ENCODE results near the gene GPR62. TPM values are rescaled to one million over a fixed set of nuclear protein-coding genes. Genes with fewer than 3 reads are reported as not detected.

The GPR62 gene
- total RNA-seq, 2 experiments from 2014 or later: not detected

DNA sequence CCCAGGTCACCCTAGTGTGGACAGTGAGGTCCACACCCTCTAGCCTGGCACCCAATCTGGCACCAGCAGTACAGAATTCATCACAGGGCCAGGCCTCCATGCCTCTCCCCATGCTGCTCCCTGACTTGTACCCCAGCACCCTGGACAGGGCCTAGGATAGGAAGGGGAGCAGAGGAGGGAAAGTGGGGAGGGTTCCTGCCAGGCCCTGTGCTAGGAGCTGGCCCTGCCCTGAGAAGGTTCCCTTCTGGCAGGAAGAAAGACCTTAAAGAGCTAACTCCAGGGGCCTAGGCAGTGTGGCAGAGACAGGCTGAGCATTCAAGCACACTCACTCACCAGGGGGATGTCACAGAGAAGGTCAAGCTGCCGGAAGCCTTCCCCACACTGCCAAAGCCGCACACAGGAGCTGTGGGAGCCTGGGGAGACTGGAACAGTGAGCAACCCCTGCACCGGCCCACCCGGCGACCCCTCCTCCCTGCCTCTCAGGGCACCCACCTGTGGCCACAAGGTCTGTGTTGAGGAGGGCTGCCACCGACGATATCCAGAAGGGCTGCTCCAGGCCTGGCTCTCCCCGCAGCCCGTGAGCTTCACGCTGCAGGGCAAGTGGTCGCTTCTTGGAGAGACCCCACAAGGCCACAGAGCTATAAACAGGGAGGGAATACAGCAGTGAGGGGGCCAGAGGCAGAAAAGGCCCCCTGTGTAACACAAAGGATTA lies 20.9 kb upstream of the GPR62 start:
- Mint-ChIP-seq H3K27ac (no peak overlapping the region), H3K4me1 (peaks cover 4% of the 10 kb centered on the region), H3K27me3 (no peaks in the 10 kb centered on the region), H3K4me3 (no peak overlapping the region), H3K9me3 (no peaks in the 10 kb centered on the region), H3K36me3 (ENCODE audit: low read depth) (peaks cover 18% of the 10 kb centered on the region)
- ChIA-PET POLR2A (no interaction called here), CTCF (interaction anchor here (0.8 kb wide), 1 partner anchor 8 kb away, joined by 3 read pairs; no protein-coding TSS in a partner anchor)
- DNase-seq: peak; percentile 11

DNA sequence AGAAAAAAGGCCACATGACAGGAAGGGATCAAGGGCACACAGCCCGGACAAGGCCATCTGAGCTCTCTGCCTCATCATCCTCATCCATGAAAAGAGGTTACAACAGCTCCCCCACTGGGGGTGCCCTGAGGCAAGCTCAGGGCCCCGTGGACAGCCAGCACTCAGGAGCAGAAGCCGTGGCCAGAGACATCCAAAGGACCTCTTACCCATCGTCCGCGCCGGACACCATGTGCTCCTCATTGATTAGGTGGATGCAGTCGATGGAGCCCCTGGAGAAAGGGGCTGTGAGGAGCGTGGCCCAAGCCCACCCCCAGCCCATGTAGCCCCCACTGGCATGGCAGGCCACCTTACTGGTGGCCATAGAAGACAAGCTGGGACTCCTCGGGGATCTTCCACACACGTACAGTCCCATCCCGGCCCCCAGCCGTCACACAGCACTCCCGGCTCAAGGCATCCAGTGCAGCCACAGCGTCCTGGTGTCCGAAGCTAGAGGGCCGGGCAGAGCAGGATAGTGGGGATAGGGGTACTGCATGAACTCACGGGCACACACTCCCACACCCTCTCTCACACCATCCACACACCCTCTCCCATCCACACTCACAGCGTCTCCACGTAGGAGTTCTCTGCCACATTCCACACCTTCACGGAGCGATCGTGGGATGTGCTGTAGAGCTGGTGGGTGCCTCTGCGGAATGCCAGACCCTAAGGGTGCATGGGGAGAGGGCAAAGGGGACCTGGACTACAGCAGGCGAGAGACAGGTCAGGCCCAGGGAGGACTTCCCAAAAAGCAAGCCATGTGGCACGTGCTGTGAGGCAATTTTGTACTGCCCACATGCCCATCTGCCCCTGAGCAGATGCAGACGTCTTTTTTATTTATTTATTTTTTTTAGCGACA lies 19.9 kb upstream of the GPR62 start:
- no peak for DNase-seq
- Mint-ChIP-seq H3K36me3 (ENCODE audit: low read depth) (peaks cover 18% of the 10 kb centered on the region), H3K27me3 (no peaks in the 10 kb centered on the region), H3K9me3 (no peaks in the 10 kb centered on the region), H3K27ac (no peak overlapping the region), H3K4me3 (no peak overlapping the region), H3K4me1 (peaks cover 9% of the 10 kb centered on the region)
- ChIA-PET POLR2A (interaction anchor here (0.6 kb wide), 1 partner anchor 317 kb away, joined by 3 read pairs; no protein-coding TSS in a partner anchor), CTCF (interaction anchor here (0.8 kb wide), 1 partner anchor 8 kb away, joined by 3 read pairs; no protein-coding TSS in a partner anchor)

GRCh38 chr3:51935886-51936755 lies 19.1 kb upstream of the GPR62 start:
- Mint-ChIP-seq H3K4me3 (no peak overlapping the region), H3K9me3 (no peaks in the 10 kb centered on the region), H3K4me1 (peaks cover 18% of the 10 kb centered on the region), H3K36me3 (ENCODE audit: low read depth) (peaks cover 20% of the 10 kb centered on the region), H3K27ac (no peak overlapping the region), H3K27me3 (no peaks in the 10 kb centered on the region)
- CTCF ChIA-PET: interaction anchor here (0.5 kb wide), 1 partner anchor 9 kb away, joined by 4 read pairs; no protein-coding TSS in a partner anchor
- DNase-seq: no peak
- POLR2A ChIA-PET: no interaction called here

- H3K4me1 Mint-ChIP-seq: peaks cover 22% of the 10 kb centered on the region
- peak; percentile 1 for DNase-seq
- no peak overlapping the region for H3K27ac Mint-ChIP-seq
- peaks cover 20% of the 10 kb centered on the region for H3K36me3 Mint-ChIP-seq (ENCODE audit: low read depth)
- H3K9me3 Mint-ChIP-seq: no peaks in the 10 kb centered on the region
- ChIA-PET POLR2A (no interaction called here), CTCF (no interaction called here)
- H3K27me3 Mint-ChIP-seq: no peaks in the 10 kb centered on the region
- H3K4me3 Mint-ChIP-seq: no peak overlapping the region
These were observed 18.2 kb upstream of the GPR62 start for GRCh38 chr3:51937014-51937413.

GRCh38 chr3:51937611-51938450 lies 17.4 kb upstream of the GPR62 start:
- ChIA-PET CTCF (interaction anchor here (1.1 kb wide), 1 partner anchor 45 kb away, joined by 4 read pairs; the partner anchor contains the start of gene ACY1), POLR2A (no interaction called here)
- Mint-ChIP-seq H3K36me3 (ENCODE audit: low read depth) (peaks cover 20% of the 10 kb centered on the region), H3K27me3 (no peaks in the 10 kb centered on the region), H3K9me3 (no peaks in the 10 kb centered on the region), H3K27ac (no peak overlapping the region), H3K4me1 (peaks cover 30% of the 10 kb centered on the region), H3K4me3 (no peak overlapping the region)
- peak; percentile 12 for DNase-seq

DNA sequence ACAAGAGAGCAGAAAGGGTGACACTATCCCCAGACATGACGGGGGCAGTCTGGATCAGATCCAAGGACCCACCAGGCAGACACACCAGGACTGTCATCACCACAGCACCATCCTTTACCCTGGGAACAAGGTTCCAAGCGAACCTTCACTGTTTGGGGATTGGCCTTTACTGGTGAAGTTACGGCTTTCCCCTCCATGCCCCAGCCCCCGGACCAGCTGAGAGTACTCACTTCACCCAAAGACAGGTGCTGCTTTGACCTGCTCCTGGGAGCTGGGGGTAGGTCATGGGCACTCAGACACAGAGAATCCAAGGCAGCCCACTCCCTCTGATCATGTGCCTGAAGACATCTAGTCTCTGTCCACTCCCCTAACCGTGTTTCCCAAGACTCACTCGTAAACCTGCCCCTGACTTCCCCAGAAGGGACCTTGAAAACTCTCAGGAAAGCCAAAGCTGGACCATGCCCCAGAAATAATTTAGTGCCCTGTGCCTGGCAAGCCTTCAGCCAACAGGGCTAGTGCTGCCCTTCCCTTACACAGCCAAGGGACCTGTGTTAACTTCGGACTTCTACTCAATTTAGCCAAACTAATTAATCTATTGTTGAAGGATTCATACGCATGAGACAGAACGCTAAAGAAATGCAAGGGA lies 16.3 kb upstream of the GPR62 start:
- CTCF ChIA-PET: interaction anchor here (0.9 to 1.1 kb wide), 2 partner anchors 43 to 44 kb away, joined by 4 read pairs; partner anchors contain the start of gene ACY1
- POLR2A ChIA-PET: no interaction called here

DNA sequence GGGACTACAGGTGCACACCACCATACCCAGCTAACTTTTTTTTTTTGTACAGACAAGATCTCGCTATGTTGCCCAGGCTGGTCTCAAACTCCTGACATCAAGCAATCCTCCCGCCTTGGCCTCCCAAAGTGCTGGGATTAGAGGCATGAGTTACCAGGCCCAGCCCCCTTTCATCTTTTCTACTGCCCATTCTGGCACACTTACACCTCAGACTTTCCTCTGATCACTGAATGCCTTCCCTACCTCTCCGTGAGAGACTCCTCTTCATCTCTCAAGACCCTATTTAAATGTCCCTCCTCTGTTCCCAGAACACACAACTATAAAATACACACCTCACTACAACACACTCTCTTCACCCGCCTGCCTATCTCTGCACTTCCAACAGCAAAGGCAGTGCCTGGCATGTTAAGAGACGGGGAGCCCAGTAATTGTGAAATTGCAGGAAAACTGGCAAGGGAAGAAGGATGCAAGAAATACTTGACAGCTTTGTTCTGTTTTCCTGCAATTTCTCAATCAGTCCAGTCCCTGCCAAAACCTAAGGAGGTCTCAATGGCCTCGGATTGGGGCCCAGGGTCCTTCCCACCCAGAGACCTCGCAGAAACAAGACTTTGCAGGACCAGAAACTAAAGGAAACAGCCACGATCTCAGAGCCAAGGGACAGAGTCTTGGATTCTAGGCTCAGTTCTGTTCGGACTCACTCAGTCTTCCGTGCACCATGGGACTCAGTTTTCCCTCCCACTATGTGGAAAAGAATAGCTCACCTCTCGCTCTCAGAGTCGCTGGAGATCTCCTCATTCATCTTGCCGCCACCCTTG lies 14.3 kb upstream of the GPR62 start:
- POLR2A ChIA-PET: interaction anchor here (0.7 to 4.2 kb wide), 12 partner anchors 8 to 338 kb away, joined by 3 to 37 read pairs (median 6); partner anchors contain the start of genes ABHD14A, ABHD14B, ACY1 and PCBP4

More for the DNA sequence above, 16.3 kb upstream of the GPR62 start:
- H3K27me3 Mint-ChIP-seq: no peaks in the 10 kb centered on the region
- no peak overlapping the region for H3K4me3 Mint-ChIP-seq
- no peaks in the 10 kb centered on the region for H3K9me3 Mint-ChIP-seq
- no peak overlapping the region for H3K27ac Mint-ChIP-seq
- H3K36me3 Mint-ChIP-seq (ENCODE audit: low read depth): peaks cover 18% of the 10 kb centered on the region
- no peak for DNase-seq
- H3K4me1 Mint-ChIP-seq: peaks cover 33% of the 10 kb centered on the region

DNA sequence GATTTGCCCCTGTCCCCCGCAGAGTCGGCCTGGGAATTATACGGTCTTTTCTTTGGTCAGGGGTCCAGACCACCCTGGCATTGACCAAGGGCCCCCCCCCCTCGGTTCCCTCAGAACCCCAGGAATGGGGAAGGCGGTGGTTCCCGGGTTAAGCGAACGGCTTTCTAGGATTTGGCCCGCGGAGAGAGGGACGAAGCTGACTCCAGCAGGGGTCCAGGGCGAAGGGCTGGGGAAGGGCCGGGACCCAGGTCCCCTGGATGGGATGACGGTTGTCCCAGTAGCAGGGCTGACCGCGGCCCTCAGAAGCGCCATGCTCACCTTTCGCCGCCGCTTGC lies 13.8 kb upstream of the GPR62 start:
- POLR2A ChIA-PET: interaction anchor here (0.7 to 4.2 kb wide), 12 partner anchors 9 to 337 kb away, joined by 3 to 37 read pairs (median 6); partner anchors contain the start of genes ABHD14A, ABHD14B, ACY1 and PCBP4
- Mint-ChIP-seq H3K9me3 (no peaks in the 10 kb centered on the region), H3K4me1 (peaks cover 33% of the 10 kb centered on the region), H3K36me3 (ENCODE audit: low read depth) (peaks cover 11% of the 10 kb centered on the region), H3K27me3 (no peaks in the 10 kb centered on the region), H3K4me3 (peak overlapping the region; percentile 83), H3K27ac (peak overlapping the region; percentile 52)
- no peak for DNase-seq
- CTCF ChIA-PET: interaction anchor here (0.6 to 3.5 kb wide), 25 partner anchors 9 to 441 kb away, joined by 3 to 52 read pairs (median 5); partner anchors contain the start of genes ABHD14A, ABHD14B, ACY1 and DCAF1

More for the DNA sequence above, 14.3 kb upstream of the GPR62 start:
- H3K4me3 Mint-ChIP-seq: peak overlapping the region; percentile 83
- no peaks in the 10 kb centered on the region for H3K9me3 Mint-ChIP-seq
- peak overlapping the region; percentile 55 for H3K27ac Mint-ChIP-seq
- peaks cover 11% of the 10 kb centered on the region for H3K36me3 Mint-ChIP-seq (ENCODE audit: low read depth)
- H3K27me3 Mint-ChIP-seq: no peaks in the 10 kb centered on the region
- CTCF ChIA-PET: interaction anchor here (0.6 to 3.5 kb wide), 24 partner anchors 8 to 441 kb away, joined by 3 to 52 read pairs (median 5); partner anchors contain the start of genes ABHD14A, ABHD14B, ACY1 and DCAF1
- no peak for DNase-seq
- peaks cover 33% of the 10 kb centered on the region for H3K4me1 Mint-ChIP-seq

GRCh38 chr3:51941798-51942602 lies 13.2 kb upstream of the GPR62 start, which contains the start of the genes PARP3 and RRP9:
PARP3 (plus strand) TSS chr3:51942363; CDS start chr3:51943356, 993 bp downstream.
RRP9 (minus strand) TSS chr3:51941904; CDS start chr3:51941867, 37 bp downstream.
- Mint-ChIP-seq H3K27ac (peak within 1 kb of the TSS; percentile 84), H3K4me3 (peak within 1 kb of the TSS; percentile 83), H3K9me3 (no peaks in the 10 kb centered on the region), H3K27me3 (no peaks in the 10 kb centered on the region), H3K36me3 (ENCODE audit: low read depth) (peaks cover 7% of the 10 kb centered on the region), H3K4me1 (peaks cover 33% of the 10 kb centered on the region)
- ChIA-PET CTCF (interaction anchor here (0.6 to 3.5 kb wide), 35 partner anchors 7 to 442 kb away, joined by 3 to 52 read pairs (median 3); partner anchors contain the start of genes ABHD14A, ABHD14B, ACY1 and DCAF1), POLR2A (interaction anchor here (0.7 to 4.2 kb wide), 17 partner anchors 9 to 336 kb away, joined by 3 to 37 read pairs (median 3); partner anchors contain the start of genes ABHD14A, ABHD14B, ACY1 and PCBP4)
- DNase-seq: peak; percentile 100

Measured in activated CD4-positive, alpha-beta memory T cell treated with anti-CD3 and anti-CD28 coated beads, Interleukin-2, amount 10 ng/mL, durations not matched to agents 7 days and 5 days (primary cell).